Measurements from ENCODE around the gene ADARB1.

DNA sequence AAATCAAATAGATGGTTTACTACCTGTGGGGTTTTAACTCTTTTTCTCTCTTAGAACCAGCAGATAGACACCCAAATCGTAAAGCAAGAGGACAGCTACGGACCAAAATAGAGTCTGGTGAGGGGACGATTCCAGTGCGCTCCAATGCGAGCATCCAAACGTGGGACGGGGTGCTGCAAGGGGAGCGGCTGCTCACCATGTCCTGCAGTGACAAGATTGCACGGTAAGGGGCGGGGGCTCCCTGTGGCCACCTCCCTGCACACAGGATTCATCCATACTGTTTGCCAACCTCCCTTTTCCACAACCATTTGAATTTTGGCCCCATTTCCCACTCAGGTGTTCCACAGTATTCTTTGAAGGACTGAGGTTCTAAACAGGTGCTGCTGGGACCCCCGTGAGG, 110.5 kb downstream of the ADARB1 start:
- TF ChIP-seq, protein P1, sequence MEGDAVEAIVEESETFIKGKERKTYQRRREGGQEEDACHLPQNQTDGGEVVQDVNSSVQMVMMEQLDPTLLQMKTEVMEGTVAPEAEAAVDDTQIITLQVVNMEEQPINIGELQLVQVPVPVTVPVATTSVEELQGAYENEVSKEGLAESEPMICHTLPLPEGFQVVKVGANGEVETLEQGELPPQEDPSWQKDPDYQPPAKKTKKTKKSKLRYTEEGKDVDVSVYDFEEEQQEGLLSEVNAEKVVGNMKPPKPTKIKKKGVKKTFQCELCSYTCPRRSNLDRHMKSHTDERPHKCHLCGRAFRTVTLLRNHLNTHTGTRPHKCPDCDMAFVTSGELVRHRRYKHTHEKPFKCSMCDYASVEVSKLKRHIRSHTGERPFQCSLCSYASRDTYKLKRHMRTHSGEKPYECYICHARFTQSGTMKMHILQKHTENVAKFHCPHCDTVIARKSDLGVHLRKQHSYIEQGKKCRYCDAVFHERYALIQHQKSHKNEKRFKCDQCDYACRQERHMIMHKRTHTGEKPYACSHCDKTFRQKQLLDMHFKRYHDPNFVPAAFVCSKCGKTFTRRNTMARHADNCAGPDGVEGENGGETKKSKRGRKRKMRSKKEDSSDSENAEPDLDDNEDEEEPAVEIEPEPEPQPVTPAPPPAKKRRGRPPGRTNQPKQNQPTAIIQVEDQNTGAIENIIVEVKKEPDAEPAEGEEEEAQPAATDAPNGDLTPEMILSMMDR (conservative IDR thresholded peaks at IDR 0.05; ENCODE audit: low read depth, low read length), result no peak
- no peak for TF ChIP-seq POLR2A (IDR thresholded peaks at IDR 0.05; ENCODE audit: low read depth, low read length)
- no peak for TF ChIP-seq MAFK (IDR thresholded peaks at IDR 0.05; ENCODE audit: low read depth, low read length)
- TF ChIP-seq CEBPB (IDR thresholded peaks at IDR 0.05; ENCODE audit: low read depth, low read length), result no peak
- TF ChIP-seq RAD21 (IDR thresholded peaks at IDR 0.05; ENCODE audit: low read length), result no peak

Measured in IMR-90 (cell line).